Heart left ventricle (tissue), 16 donors: Measurements from ENCODE around the gene SPRY2. TPM values are rescaled to one million over a fixed set of nuclear protein-coding genes. Genes with fewer than 3 reads are reported as not detected.

ENCODE experiments used
- ATAC-seq, 4 donors: fragments of 200-7000 bp; cut with Tn5 transposase; one replicate each; pipeline ENCODE4 v1.9.1; 2020 to 2022; ENCODE audit warnings: moderate library complexity in 4 of 4, mild to moderate bottlenecking in 3 of 4, moderate number of reproducible peaks in 1 of 4
- DNase-seq, 5 donors: peaks; one replicate each; pipeline ENCODE4 v3.0.0-alpha.2; 2020
- H3K27ac ChIP-seq, 12 donors: fragments of 200-600 bp; sonication (generic) in 4 of 12; one replicate each; pipeline versions ENCODE4 v1.5.0 to v1.8.0; 2016 to 2022; ENCODE audit warnings: mild to moderate bottlenecking in 2 of 12
- H3K27me3 ChIP-seq, 9 donors: fragments of 200-600 bp; sonication (generic) in 2 of 9; one replicate each; pipeline versions ENCODE4 v1.5.1 to v1.8.0; 2016 to 2022; ENCODE audit warnings: mild to moderate bottlenecking in 3 of 9
- H3K36me3 ChIP-seq, 9 donors: fragments of 200-600 bp; sonication (generic) in 2 of 9; one replicate each; pipeline versions ENCODE4 v1.5.0 to v1.8.0; 2018 to 2022; ENCODE audit warnings: mild to moderate bottlenecking in 2 of 9
- H3K4me1 ChIP-seq, 12 donors: fragments of 200-600 bp; sonication (generic) in 4 of 12; one replicate each; pipeline versions ENCODE4 v1.5.0 to v1.8.0; 2016 to 2022; ENCODE audit warnings: mild to moderate bottlenecking in 3 of 12
- H3K4me3 ChIP-seq, 12 donors: fragments of 200-600 bp; sonication (generic) in 4 of 12; one replicate each; pipeline versions ENCODE4 v1.5.0 to v1.8.0; 2017 to 2022; ENCODE audit warnings: mild to moderate bottlenecking in 9 of 12, moderate library complexity in 4 of 12
- H3K9me3 ChIP-seq, 12 donors: fragments of 200-600 bp; sonication (generic) in 4 of 12; one replicate each; pipeline versions ENCODE4 v1.5.0 to v1.8.0; 2016 to 2022; ENCODE audit warnings: mild to moderate bottlenecking in 1 of 12
- POLR2A ChIP-seq, 2 donors: fragments of 450-650 bp; IDR thresholded peaks; one replicate each; pipeline ENCODE4 v1.6.1; 2017; ENCODE audit warnings: antibody characterized with exemption in 2 of 2, mild to moderate bottlenecking in 2 of 2, moderate library complexity in 2 of 2
- WGBS, 4 donors: extraction: QIAGEN DNeasy Blood & Tissue Kit in 2 of 4; methylation state at CpG; one replicate each; pipeline versions ENCODE4 v1.1.5 to v1.1.7; 2013 to 2018; 5-methylcytosine and 5-hydroxymethylcytosine counted together
- intact Hi-C, 10 donors: fragments of 100-400 bp; cut with DNase I; formaldehyde crosslinking; loops; one replicate each; pipeline versions ENCODE4 v1.11.1 to v1.14.2; 2022
- polyA plus RNA-seq, 2 donors: library from polyadenylated mRNA; stranded (reverse); fragments of 200-250 nt; gene quantifications; one replicate each; pipeline ENCODE4 v1.2.3, GENCODE V29; 2013
- total RNA-seq, 9 donors: library from RNA; depleted of rRNA in 2 of 9; stranded (reverse); fragments of >200 nt in 2 of 9; fragmentation: NEBNext Ultra II Directional in 3 of 9; extraction: Animal tissue kit (Norgen Biotek cat#: 25700) in 3 of 9; gene quantifications; one replicate each; pipeline versions ENCODE4 v1.1.0 to v1.2.4, GENCODE V29; 2016 to 2023
- TF ChIP-seq, protein P1 (sequence below), 12 donors: fragments of 200-600 bp; sonication (generic) in 4 of 12; IDR thresholded peaks; one replicate each; pipeline versions ENCODE4 v1.5.0 to v1.8.0; 2018 to 2022; ENCODE audit warnings: antibody characterized with exemption in 12 of 12, mild to moderate bottlenecking in 5 of 12
- donor health status: ischemic (EF 13 %, LVEDD 7.1; RV severe dilation, severe dysfunction).
- donor health status: healthy with polysubstance abuse.
- donor health status: DM: no; HTN: yes; CAD: no.
- donor health status: DM: no; HTN: no; CAD: no.
- donor health status: ischemic (EF 25% LVEDD 6.9; RV normal size, moderate dysfunction).
- donor health status: ischemic (EF 25% LVEDD 5.7; RV mildly dilated, moderate dysfunction).
- donor health status: healthy.
- donor health status: DM: yes; HTN: yes; CAD: no.
- donor health status: ischemic (EF 35%, LVEDD 5.7; RV mildly dilated, moderate dysfunction).
- donor health status: nonischemic (EF 11% LVEDD 7.7; RV severe dilation, severe dysfunction).
- donor health status: DM: yes; HTN: yes; CAD: no.
- donor health status: PGD.
- donor health status: ischemic (EF 29% LVEDD 5.4; RV normal size, mild dysfunction).
- donor health status: nonischemic (EF 23%, LVEDD 6.1; RV moderate dilation, normal function).

The SPRY2 gene
- total and polyA plus RNA-seq, 11 donors, result 18.0 to 48.6 (median 31.7) TPM

DNA sequence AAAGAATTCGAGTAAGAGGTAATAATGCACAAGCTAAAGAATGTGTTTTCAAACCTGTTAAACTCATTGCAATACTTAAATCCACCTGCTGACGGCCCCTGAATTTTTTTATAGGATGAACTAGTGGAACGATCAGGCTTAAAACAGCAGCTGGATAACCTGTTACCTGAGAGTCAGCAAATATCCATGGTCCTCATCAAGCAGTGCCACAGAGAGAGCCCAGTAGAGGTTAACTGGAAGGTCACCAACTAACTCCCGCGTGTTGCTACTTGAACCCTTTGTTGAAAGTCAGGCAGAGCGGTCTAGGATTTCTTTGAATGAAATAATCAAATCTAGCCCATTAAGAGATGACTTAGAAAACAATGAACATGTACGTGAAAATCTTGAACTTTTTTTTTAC lies 47.6 kb upstream of the SPRY2 start:
- intact Hi-C loops, result loop anchor here in 1 of 10 donors (5.0 kb wide), 1 partner anchor 44 kb away; no protein-coding TSS in a partner anchor
- Histone ChIP-seq H3K27me3 (no peaks in the 10 kb centered on the region), H3K4me3 (no peak overlapping the region), H3K27ac (no peak overlapping the region), H3K9me3 (peaks cover 0 to 28% (median 5%) of the 10 kb centered on the region in 12 donors), H3K36me3 (no peaks in the 10 kb centered on the region), H3K4me1 (no peaks in the 10 kb centered on the region)
- TF ChIP-seq POLR2A (IDR thresholded peaks at IDR 0.05), result no peak
- TF ChIP-seq, protein P1, sequence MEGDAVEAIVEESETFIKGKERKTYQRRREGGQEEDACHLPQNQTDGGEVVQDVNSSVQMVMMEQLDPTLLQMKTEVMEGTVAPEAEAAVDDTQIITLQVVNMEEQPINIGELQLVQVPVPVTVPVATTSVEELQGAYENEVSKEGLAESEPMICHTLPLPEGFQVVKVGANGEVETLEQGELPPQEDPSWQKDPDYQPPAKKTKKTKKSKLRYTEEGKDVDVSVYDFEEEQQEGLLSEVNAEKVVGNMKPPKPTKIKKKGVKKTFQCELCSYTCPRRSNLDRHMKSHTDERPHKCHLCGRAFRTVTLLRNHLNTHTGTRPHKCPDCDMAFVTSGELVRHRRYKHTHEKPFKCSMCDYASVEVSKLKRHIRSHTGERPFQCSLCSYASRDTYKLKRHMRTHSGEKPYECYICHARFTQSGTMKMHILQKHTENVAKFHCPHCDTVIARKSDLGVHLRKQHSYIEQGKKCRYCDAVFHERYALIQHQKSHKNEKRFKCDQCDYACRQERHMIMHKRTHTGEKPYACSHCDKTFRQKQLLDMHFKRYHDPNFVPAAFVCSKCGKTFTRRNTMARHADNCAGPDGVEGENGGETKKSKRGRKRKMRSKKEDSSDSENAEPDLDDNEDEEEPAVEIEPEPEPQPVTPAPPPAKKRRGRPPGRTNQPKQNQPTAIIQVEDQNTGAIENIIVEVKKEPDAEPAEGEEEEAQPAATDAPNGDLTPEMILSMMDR (IDR thresholded peaks at IDR 0.05), result no peak
- no peak for ATAC-seq
- 85 to 92% (median 89%) methylated on average over 7 of the region's 7 CpGs for WGBS, 4 donors
- DNase-seq, result no peak

DNA sequence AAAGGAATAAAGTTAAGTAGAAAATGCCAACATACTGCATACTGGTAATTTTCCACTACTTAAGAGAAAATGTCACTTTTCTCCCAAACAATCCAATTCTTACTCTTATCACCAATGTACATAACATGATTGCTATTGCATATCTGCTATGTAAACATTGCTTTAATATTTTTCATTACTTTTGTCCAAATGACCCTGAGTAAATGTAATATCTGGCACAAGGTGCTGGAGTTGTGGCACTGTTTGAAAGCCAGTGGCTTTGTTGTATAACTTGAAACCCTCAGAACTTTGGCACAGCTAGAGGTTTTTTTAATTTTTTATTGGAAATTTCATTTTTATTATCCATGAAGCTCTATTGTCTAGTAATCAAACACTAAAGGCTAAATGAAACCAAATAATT lies 45.7 kb upstream of the SPRY2 start:
- no peak overlapping the region for H3K27ac ChIP-seq

DNA sequence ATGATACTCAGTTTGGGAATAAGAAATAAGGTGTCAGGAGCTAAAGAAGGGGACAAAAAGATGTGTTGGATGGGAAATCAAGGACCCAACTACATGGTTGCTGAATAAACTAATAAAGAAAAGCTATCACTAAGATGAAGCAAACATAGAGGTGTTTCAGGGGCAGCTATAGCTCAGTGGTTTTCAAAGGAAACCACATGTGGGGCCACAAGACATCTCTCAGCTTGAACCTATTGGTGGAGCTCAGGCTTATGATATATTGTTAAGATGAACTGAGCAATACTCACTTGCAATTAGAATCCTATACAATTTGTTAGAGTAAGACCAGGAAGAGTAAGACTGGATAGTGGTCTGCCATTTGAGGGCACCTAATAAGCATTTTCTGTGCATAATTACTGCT lies 45.1 kb upstream of the SPRY2 start:
- H3K4me1 ChIP-seq, result no peaks in the 10 kb centered on the region
- peaks cover 0 to 12% (median under 1%) of the 10 kb centered on the region in 12 donors for H3K9me3 ChIP-seq
- intact Hi-C loops, result loop anchor here in 1 of 10 donors (5.0 kb wide), 1 partner anchor 46 kb away; no protein-coding TSS in a partner anchor
- H3K27me3 ChIP-seq, result no peaks in the 10 kb centered on the region
- H3K36me3 ChIP-seq, result no peaks in the 10 kb centered on the region
- no peak overlapping the region for H3K27ac ChIP-seq
- TF ChIP-seq POLR2A (IDR thresholded peaks at IDR 0.05), result no peak
- TF ChIP-seq, protein P1 (IDR thresholded peaks at IDR 0.05), result no peak
- ATAC-seq, result no peak
- H3K4me3 ChIP-seq, result no peak overlapping the region
- DNase-seq, result no peak

More for the DNA sequence above, 45.7 kb upstream of the SPRY2 start:
- no peak for ATAC-seq
- intact Hi-C loops, result loop anchor here in 1 of 10 donors (5.0 kb wide), 1 partner anchor 46 kb away; no protein-coding TSS in a partner anchor
- TF ChIP-seq, protein P1 (IDR thresholded peaks at IDR 0.05), result no peak
- TF ChIP-seq POLR2A (IDR thresholded peaks at IDR 0.05), result no peak
- Histone ChIP-seq H3K9me3 (peaks cover 0 to 16% (median 3%) of the 10 kb centered on the region in 12 donors), H3K36me3 (no peaks in the 10 kb centered on the region), H3K4me1 (no peaks in the 10 kb centered on the region), H3K27me3 (no peaks in the 10 kb centered on the region), H3K4me3 (no peak overlapping the region)
- DNase-seq, result no peak

DNA sequence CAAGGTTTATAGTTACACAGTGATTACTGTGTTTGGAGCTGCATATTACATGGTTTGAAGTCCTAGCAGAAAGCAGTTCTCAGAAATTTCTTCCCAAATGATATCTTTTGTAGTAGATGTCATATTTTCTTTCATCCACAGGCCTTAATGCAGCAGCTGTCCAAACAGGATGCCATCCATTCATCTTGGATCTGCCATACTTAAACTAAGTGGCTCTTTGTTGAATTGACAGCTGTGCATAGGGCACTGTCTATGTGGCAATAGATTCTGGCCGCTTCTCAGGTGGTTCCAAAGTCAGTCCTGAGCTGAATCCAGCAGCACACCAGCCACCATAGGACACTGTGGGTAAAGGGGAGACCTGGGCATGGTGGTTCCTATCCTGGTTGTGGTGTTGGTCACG lies 41.6 kb upstream of the SPRY2 start:
- no peaks in the 10 kb centered on the region for H3K27me3 ChIP-seq
- no peak for ATAC-seq
- TF ChIP-seq POLR2A (IDR thresholded peaks at IDR 0.05), result no peak
- TF ChIP-seq, protein P1 (IDR thresholded peaks at IDR 0.05), result no peak
- WGBS, 4 donors, result 91 to 100% (median 95%) methylated on average over 2 of the region's 2 CpGs
- no peaks in the 10 kb centered on the region for H3K4me1 ChIP-seq
- no peak overlapping the region for H3K27ac ChIP-seq
- DNase-seq, result no peak
- H3K4me3 ChIP-seq, result no peak overlapping the region
- no peaks in the 10 kb centered on the region for H3K9me3 ChIP-seq
- intact Hi-C loops, result no loop called here
- no peaks in the 10 kb centered on the region for H3K36me3 ChIP-seq
